Gastroesophageal sphincter (tissue), 3 donors: ENCODE data around the gene TBX1.

Source experiments
- EP300 ChIP-seq: sonication (generic); formaldehyde crosslinking; IDR thresholded peaks from one replicate; pipeline ENCODE4 v1.6.1; 2017; ENCODE audit warnings: antibody characterized with exemption, mild to moderate bottlenecking
- POLR2A ChIP-seq, 2 donors: fragments of 450-650 bp; IDR thresholded peaks; one replicate each; pipeline ENCODE4 v1.6.1; 2017; ENCODE audit warnings: antibody characterized with exemption in 2 of 2, mild to moderate bottlenecking in 2 of 2, moderate library complexity in 1 of 2
- POLR2AphosphoS5 ChIP-seq: sonication (generic); formaldehyde crosslinking; IDR thresholded peaks from one replicate; pipeline ENCODE4 v1.6.1; 2017; ENCODE audit warnings: antibody characterized with exemption
- TF ChIP-seq, protein P1 (sequence below), 4 experiments: fragments of 200-600 bp in 2 of 4; fragments of 450-650 bp in 2 of 4; sonication (generic) in 1 of 4; IDR thresholded peaks; one replicate each; pipeline ENCODE4 v1.5.1; 2017 to 2019; ENCODE audit warnings: antibody characterized with exemption in 4 of 4, mild to moderate bottlenecking in 2 of 4, moderate library complexity in 2 of 4

DNA sequence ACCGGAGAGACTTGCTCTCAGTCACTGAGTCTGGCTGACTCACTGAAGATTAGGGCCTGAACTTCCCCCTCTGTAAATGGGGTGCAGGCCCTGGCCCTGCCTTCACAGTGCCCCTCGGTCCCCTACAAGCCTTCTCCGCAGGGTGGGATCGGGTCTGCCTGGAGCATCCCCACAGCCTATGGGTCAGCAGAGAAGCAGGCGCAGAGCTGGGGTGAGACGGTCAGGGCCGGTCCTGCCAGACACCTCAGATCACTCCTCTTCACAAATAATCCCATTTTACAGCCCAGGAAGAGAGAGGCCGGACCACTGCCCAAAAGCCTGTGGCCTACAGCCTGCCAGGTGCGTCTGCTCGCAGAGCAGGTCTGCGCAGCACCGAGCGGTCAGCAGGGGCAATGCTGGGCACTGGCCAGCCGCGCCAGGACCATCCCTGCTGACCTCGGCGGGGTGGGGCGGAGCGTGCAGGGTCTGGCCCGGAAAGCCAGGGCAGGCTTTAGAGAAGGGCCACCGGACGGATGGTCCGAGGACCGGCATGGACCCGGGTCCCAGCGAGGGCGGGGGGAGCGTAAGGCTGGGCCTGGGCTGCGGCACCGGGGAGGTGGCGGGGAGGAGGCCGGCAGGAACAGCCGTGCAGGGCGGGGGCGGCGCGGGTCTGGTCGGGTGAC lies 46.8 kb upstream of the TBX1 start:
- TF ChIP-seq, protein P1, sequence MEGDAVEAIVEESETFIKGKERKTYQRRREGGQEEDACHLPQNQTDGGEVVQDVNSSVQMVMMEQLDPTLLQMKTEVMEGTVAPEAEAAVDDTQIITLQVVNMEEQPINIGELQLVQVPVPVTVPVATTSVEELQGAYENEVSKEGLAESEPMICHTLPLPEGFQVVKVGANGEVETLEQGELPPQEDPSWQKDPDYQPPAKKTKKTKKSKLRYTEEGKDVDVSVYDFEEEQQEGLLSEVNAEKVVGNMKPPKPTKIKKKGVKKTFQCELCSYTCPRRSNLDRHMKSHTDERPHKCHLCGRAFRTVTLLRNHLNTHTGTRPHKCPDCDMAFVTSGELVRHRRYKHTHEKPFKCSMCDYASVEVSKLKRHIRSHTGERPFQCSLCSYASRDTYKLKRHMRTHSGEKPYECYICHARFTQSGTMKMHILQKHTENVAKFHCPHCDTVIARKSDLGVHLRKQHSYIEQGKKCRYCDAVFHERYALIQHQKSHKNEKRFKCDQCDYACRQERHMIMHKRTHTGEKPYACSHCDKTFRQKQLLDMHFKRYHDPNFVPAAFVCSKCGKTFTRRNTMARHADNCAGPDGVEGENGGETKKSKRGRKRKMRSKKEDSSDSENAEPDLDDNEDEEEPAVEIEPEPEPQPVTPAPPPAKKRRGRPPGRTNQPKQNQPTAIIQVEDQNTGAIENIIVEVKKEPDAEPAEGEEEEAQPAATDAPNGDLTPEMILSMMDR (IDR thresholded peaks at IDR 0.05), result no peak
- TF ChIP-seq POLR2AphosphoS5 (no peak), EP300 (no peak), POLR2A (IDR thresholded peaks at IDR 0.05) (no peak)
